DND-41 (cell line): ENCODE results near the gene ABCA10.

Experiments
- ATAC-seq: fragments of 200-7000 bp; cut with Tn5 transposase; 3 replicates; pipeline ENCODE4 v1.9.1; 2021; ENCODE audit warnings: low read depth; ENCODE audit not compliant: insufficient read depth
- DNase-seq: peaks from one replicate; pipeline ENCODE4 v3.0.0-alpha.2; 2020
- H2AFZ ChIP-seq: 2 replicates; pipeline ENCODE4 v1.6.0; 2012; ENCODE audit warnings: low read depth, low read length
- H3K27ac ChIP-seq: 2 replicates; pipeline ENCODE4 v1.5.1; 2012; ENCODE audit warnings: low read length, inconsistent platforms
- H3K27me3 ChIP-seq: fragments of 200-600 bp; sonication (generic); 2 replicates; pipeline ENCODE4 v1.6.0; 2012; ENCODE audit warnings: low read length, mild to moderate bottlenecking, inconsistent platforms; ENCODE audit not compliant: insufficient read depth, poor library complexity
- H3K36me3 ChIP-seq: 2 replicates; pipeline ENCODE4 v1.5.1; 2012; ENCODE audit warnings: low read length, inconsistent platforms; ENCODE audit not compliant: insufficient read depth
- H3K4me1 ChIP-seq: 2 replicates; pipeline ENCODE4 v1.5.1; 2012; ENCODE audit warnings: mild to moderate bottlenecking, low read length; ENCODE audit not compliant: insufficient read depth
- H3K4me2 ChIP-seq: 2 replicates; pipeline ENCODE4 v1.6.0; 2012; ENCODE audit warnings: mild to moderate bottlenecking, moderate library complexity, low read length, inconsistent platforms; ENCODE audit not compliant: insufficient read depth
- H3K4me3 ChIP-seq, 2 experiments: fragments of 200-600 bp in 1 of 2; shearing (Covaris generic) in 1 of 2; 2 replicates each; pipeline ENCODE4 v1.5.1; 2012 to 2016; ENCODE audit warnings: inconsistent platforms in 2 of 2, low read length in 2 of 2, mild to moderate bottlenecking in 2 of 2, low read depth in 1 of 2, moderate library complexity in 1 of 2
- H3K79me2 ChIP-seq: 2 replicates; pipeline ENCODE4 v1.6.0; 2012; ENCODE audit warnings: low read length, inconsistent platforms; ENCODE audit not compliant: insufficient read depth
- H3K9ac ChIP-seq: 2 replicates; pipeline ENCODE4 v1.6.0; 2012; ENCODE audit warnings: low read depth, mild to moderate bottlenecking, inconsistent platforms, low read length, moderate library complexity
- H3K9me3 ChIP-seq: 2 replicates; pipeline ENCODE4 v1.5.1; 2012; ENCODE audit warnings: low read length, moderate library complexity, mild to moderate bottlenecking, inconsistent platforms; ENCODE audit not compliant: insufficient read depth, severe bottlenecking
- H4K20me1 ChIP-seq: 2 replicates; pipeline ENCODE4 v1.6.0; 2012; ENCODE audit warnings: low read length; ENCODE audit not compliant: insufficient read depth
- CTCF ChIP-seq: IDR thresholded peaks from 2 replicates; pipeline ENCODE4 v1.5.1; 2012; ENCODE audit warnings: borderline replicate concordance, low read length, moderate library complexity, mild to moderate bottlenecking; ENCODE audit not compliant: poor library complexity, severe bottlenecking; ENCODE audit errors: extremely low read depth
- EZH2 ChIP-seq: IDR thresholded peaks from 3 replicates; pipeline ENCODE4 v1.6.1; 2012; ENCODE audit warnings: borderline replicate concordance, low read depth, mild to moderate bottlenecking, moderate library complexity, low read length, inconsistent platforms; ENCODE audit not compliant: severe bottlenecking

Gene ABCA10

GRCh38 chr17:69111794-69112193 lies 116.8 kb downstream of the ABCA10 start:
- Histone ChIP-seq H4K20me1 (no peaks in the 10 kb centered on the region), H3K9me3 (no peaks in the 10 kb centered on the region), H3K36me3 (no peaks in the 10 kb centered on the region), H3K4me3 (no peak overlapping the region), H3K27me3 (no peaks in the 10 kb centered on the region), H3K9ac (no peak overlapping the region), H3K4me1 (no peaks in the 10 kb centered on the region), H3K79me2 (no peaks in the 10 kb centered on the region), H3K4me2 (no peak overlapping the region), H3K27ac (no peak overlapping the region), H2AFZ (no peak overlapping the region)
- DNase-seq = no peak
- no peak for TF ChIP-seq CTCF
- TF ChIP-seq EZH2 = no peak
- no peak for ATAC-seq

GRCh38 chr17:69105907-69106730 lies 122.5 kb downstream of the ABCA10 start:
- Histone ChIP-seq H3K27ac (no peak overlapping the region), H3K27me3 (no peaks in the 10 kb centered on the region), H3K4me2 (no peak overlapping the region), H3K4me1 (no peaks in the 10 kb centered on the region), H3K36me3 (no peaks in the 10 kb centered on the region), H3K9ac (no peak overlapping the region), H3K4me3 (no peak overlapping the region), H3K9me3 (no peaks in the 10 kb centered on the region), H3K79me2 (no peaks in the 10 kb centered on the region), H2AFZ (no peak overlapping the region), H4K20me1 (no peaks in the 10 kb centered on the region)
- no peak for ATAC-seq
- no peak for TF ChIP-seq CTCF
- TF ChIP-seq EZH2 = no peak
- DNase-seq = no peak

- Histone ChIP-seq H4K20me1 (no peaks in the 10 kb centered on the region), H3K79me2 (no peaks in the 10 kb centered on the region), H3K9ac (no peak overlapping the region), H3K4me2 (no peak overlapping the region), H3K4me1 (no peaks in the 10 kb centered on the region), H2AFZ (no peak overlapping the region), H3K9me3 (no peaks in the 10 kb centered on the region), H3K36me3 (no peaks in the 10 kb centered on the region), H3K27ac (no peak overlapping the region), H3K27me3 (no peaks in the 10 kb centered on the region), H3K4me3 (no peak overlapping the region)
- ATAC-seq = no peak
- no peak for DNase-seq
- TF ChIP-seq EZH2 = no peak
- no peak for TF ChIP-seq CTCF
Measured at GRCh38 chr17:69103557-69104233, 124.9 kb downstream of the ABCA10 start.
